Keratinocyte (primary cell): ENCODE measurements around the gene NKAP. TPM values are rescaled to one million over a fixed set of nuclear protein-coding genes. Genes with fewer than 3 reads are reported as not detected.

Experiments
- DNase-seq: peaks from one replicate; pipeline ENCODE4 v3.0.0-alpha.2; 2011; ENCODE audit warnings: low read depth, missing footprints, low spot score
- FAIRE-seq: peaks from 2 replicates; lab custom pipeline; 2011; peaks lifted over from hg19 to GRCh38; lab: Jason Lieb, UNC
- H2AFZ ChIP-seq: 2 replicates; pipeline ENCODE4 v1.6.0; 2012; ENCODE audit warnings: low read length, control low read depth, inconsistent platforms; ENCODE audit not compliant: control insufficient read depth
- H3K27ac ChIP-seq: 2 replicates; pipeline ENCODE4 v1.5.1; 2011; ENCODE audit warnings: low read length; ENCODE audit not compliant: control insufficient read depth, insufficient read depth
- H3K27me3 ChIP-seq: 3 replicates; pipeline ENCODE4 v1.6.0; 2011; ENCODE audit warnings: low read length; ENCODE audit not compliant: control insufficient read depth, insufficient read depth; ENCODE audit errors: extremely low read depth
- H3K36me3 ChIP-seq, 2 experiments: 2 replicates in 1 of 2; 3 replicates in 1 of 2; pipeline ENCODE4 v1.5.1; 2011; ENCODE audit warnings: low read length in 2 of 2, mild to moderate bottlenecking in 1 of 2; ENCODE audit not compliant: control insufficient read depth in 2 of 2, insufficient read depth in 2 of 2; ENCODE audit errors: extremely low read depth in 1 of 2
- H3K4me1 ChIP-seq: 3 replicates; pipeline ENCODE4 v1.5.1; 2011; ENCODE audit warnings: low read length; ENCODE audit not compliant: control insufficient read depth, insufficient read depth; ENCODE audit errors: extremely low read depth
- H3K4me2 ChIP-seq: 3 replicates; pipeline ENCODE4 v1.6.0; 2011; ENCODE audit warnings: low read depth, low read length; ENCODE audit not compliant: control insufficient read depth, insufficient read depth; ENCODE audit errors: extremely low read depth
- H3K4me3 ChIP-seq, 3 experiments: fragments of 200-600 bp in 1 of 3; sonication (generic) in 1 of 3; 2 replicates in 2 of 3; 3 replicates in 1 of 3; pipeline ENCODE4 v1.5.1; 2011 to 2016; ENCODE audit warnings: low read length in 3 of 3, mild to moderate bottlenecking in 3 of 3, control low read depth in 2 of 3, inconsistent platforms in 1 of 3, low read depth in 1 of 3, mixed read lengths in 1 of 3, mixed run types in 1 of 3, moderate library complexity in 1 of 3; ENCODE audit not compliant: control insufficient read depth in 2 of 3, insufficient read depth in 2 of 3; ENCODE audit errors: extremely low read depth in 1 of 3
- H3K79me2 ChIP-seq: 2 replicates; pipeline ENCODE4 v1.6.0; 2012; ENCODE audit warnings: low read length; ENCODE audit not compliant: control insufficient read depth, insufficient read depth
- H3K9ac ChIP-seq: 3 replicates; pipeline ENCODE4 v1.6.0; 2011; ENCODE audit warnings: low read length; ENCODE audit not compliant: control insufficient read depth, insufficient read depth; ENCODE audit errors: extremely low read depth
- H3K9me1 ChIP-seq: 3 replicates; pipeline ENCODE4 v1.6.0; 2011; ENCODE audit warnings: low read length; ENCODE audit not compliant: control insufficient read depth, insufficient read depth; ENCODE audit errors: extremely low read depth
- H3K9me3 ChIP-seq: 2 replicates; pipeline ENCODE4 v1.5.1; 2012; ENCODE audit warnings: low read depth, low read length; ENCODE audit not compliant: control insufficient read depth
- H4K20me1 ChIP-seq: 3 replicates; pipeline ENCODE4 v1.6.0; 2011; ENCODE audit warnings: low read length; ENCODE audit not compliant: control insufficient read depth, insufficient read depth; ENCODE audit errors: extremely low read depth
- EZH2 ChIP-seq: IDR thresholded peaks from one replicate; pipeline ENCODE4 v1.6.1; 2012; ENCODE audit warnings: inconsistent platforms, mild to moderate bottlenecking, low read length, moderate library complexity
- dilution Hi-C: fragments of 300-500 bp; cut with MboI; formaldehyde crosslinking; loops from one replicate; pipeline ENCODE4 v1.7.0; 2020; ENCODE audit warnings: low sequenced_read_pairs; ENCODE audit not compliant: extremely low pct_ligation_motif_present
- polyA plus RNA-seq, 5 experiments: library from polyadenylated mRNA; depleted of rRNA in 3 of 5; stranded (reverse) in 3 of 5; stranded (forward) in 1 of 5; unstranded in 1 of 5; fragments of >200 nt; gene quantifications; 1 replicate in 1 of 5; 2 replicates in 3 of 5; 3 replicates in 1 of 5; pipeline versions ENCODE4 v1.2.1 to v1.2.3, GENCODE V29; 2011 to 2012; ENCODE audit warnings: missing spikeins in 2 of 5, low read depth in 1 of 5, low replicate concordance in 1 of 5
- TF ChIP-seq, protein P1 (sequence below), 3 experiments: IDR thresholded peaks in 1 of 3; conservative IDR thresholded peaks in 1 of 3; optimal IDR thresholded peaks in 1 of 3; 2 replicates in 2 of 3; 3 replicates in 1 of 3; pipeline versions ENCODE3 to v1.5.1; 2011; ENCODE audit warnings: low read length in 3 of 3, mild to moderate bottlenecking in 3 of 3, moderate library complexity in 2 of 3, control low read depth in 1 of 3, inconsistent platforms in 1 of 3; ENCODE audit not compliant: insufficient read depth in 2 of 3; ENCODE audit errors: extremely low read depth in 1 of 3

Gene NKAP
- polyA plus RNA-seq, 1 donor (not counting 4 experiments of a cell fraction or from before 2014, with no cell fraction given), result 4.6 TPM

DNA sequence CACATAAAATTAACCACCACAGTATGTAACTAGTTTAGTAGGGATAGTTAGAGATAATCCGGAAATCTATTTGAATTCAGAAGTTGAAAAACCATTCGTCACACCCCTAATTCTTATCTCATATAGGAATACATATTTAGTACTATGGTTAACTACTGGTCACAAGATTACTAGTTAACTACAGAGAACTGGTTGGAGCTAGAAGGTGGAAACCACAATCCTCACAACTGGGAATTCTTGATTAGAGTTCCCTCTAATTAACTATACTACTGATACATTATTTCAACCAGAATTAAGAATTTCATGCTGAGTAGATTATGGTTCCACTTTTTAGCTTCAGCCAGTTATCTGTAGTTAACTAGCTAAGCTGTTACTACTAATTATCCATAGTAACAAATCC, 39.9 kb upstream of the NKAP start:
- Histone ChIP-seq H3K4me3 (no peak overlapping the region), H4K20me1 (no peaks in the 10 kb centered on the region), H3K36me3 (no peaks in the 10 kb centered on the region), H3K9me1 (no peaks in the 10 kb centered on the region), H3K9ac (no peak overlapping the region), H3K4me2 (no peak overlapping the region), H3K27ac (no peak overlapping the region), H3K27me3 (no peaks in the 10 kb centered on the region), H3K9me3 (no peaks in the 10 kb centered on the region), H2AFZ (no peak overlapping the region), H3K4me1 (no peaks in the 10 kb centered on the region), H3K79me2 (no peaks in the 10 kb centered on the region)
- FAIRE-seq, result no peak
- TF ChIP-seq, protein P1, sequence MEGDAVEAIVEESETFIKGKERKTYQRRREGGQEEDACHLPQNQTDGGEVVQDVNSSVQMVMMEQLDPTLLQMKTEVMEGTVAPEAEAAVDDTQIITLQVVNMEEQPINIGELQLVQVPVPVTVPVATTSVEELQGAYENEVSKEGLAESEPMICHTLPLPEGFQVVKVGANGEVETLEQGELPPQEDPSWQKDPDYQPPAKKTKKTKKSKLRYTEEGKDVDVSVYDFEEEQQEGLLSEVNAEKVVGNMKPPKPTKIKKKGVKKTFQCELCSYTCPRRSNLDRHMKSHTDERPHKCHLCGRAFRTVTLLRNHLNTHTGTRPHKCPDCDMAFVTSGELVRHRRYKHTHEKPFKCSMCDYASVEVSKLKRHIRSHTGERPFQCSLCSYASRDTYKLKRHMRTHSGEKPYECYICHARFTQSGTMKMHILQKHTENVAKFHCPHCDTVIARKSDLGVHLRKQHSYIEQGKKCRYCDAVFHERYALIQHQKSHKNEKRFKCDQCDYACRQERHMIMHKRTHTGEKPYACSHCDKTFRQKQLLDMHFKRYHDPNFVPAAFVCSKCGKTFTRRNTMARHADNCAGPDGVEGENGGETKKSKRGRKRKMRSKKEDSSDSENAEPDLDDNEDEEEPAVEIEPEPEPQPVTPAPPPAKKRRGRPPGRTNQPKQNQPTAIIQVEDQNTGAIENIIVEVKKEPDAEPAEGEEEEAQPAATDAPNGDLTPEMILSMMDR (optimal IDR thresholded peaks at IDR 0.05 in 1 of 3, IDR thresholded peaks at IDR 0.05 in 1 of 3, conservative IDR thresholded peaks at IDR 0.05 in 1 of 3; ENCODE audit: extremely low read depth in 1 of 3, insufficient read depth in 2 of 3, low read length in 3 of 3), result no peak
- no peak for TF ChIP-seq EZH2
- no peak for DNase-seq
- dilution Hi-C loops, result no loop called here

DNA sequence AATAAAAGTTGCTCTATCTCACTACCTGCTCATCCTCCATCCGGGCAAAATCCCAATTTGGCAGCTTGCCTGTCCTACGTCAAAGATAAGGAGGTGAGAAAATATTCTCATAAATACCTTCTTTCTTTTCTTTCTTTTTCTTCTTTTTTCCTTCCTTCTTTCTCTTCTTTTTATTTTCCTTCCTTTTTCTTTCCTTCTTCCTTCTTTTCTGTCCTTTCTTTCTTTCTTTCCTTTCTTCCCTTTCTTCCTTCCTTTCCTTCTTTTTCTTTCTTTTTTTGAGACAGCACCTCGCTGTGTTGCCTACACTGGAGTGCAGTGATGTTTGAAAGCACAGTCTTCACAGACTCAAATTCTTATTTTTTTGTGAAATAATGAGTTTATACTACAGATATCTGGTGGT, 38.6 kb upstream of the NKAP start:
- dilution Hi-C loops, result no loop called here

More for the DNA sequence above, 38.6 kb upstream of the NKAP start:
- Histone ChIP-seq H3K9me1 (no peaks in the 10 kb centered on the region), H3K27ac (no peak overlapping the region), H3K4me1 (no peaks in the 10 kb centered on the region), H3K4me3 (no peak overlapping the region), H3K9me3 (no peaks in the 10 kb centered on the region), H3K9ac (no peak overlapping the region), H3K27me3 (no peaks in the 10 kb centered on the region), H3K4me2 (no peak overlapping the region), H4K20me1 (no peaks in the 10 kb centered on the region), H3K36me3 (no peaks in the 10 kb centered on the region), H3K79me2 (no peaks in the 10 kb centered on the region), H2AFZ (no peak overlapping the region)
- FAIRE-seq (no peak), DNase-seq (no peak)
- TF ChIP-seq, protein P1 (optimal IDR thresholded peaks at IDR 0.05 in 1 of 3, IDR thresholded peaks at IDR 0.05 in 1 of 3, conservative IDR thresholded peaks at IDR 0.05 in 1 of 3; ENCODE audit: extremely low read depth in 1 of 3, insufficient read depth in 2 of 3, low read length in 3 of 3), result no peak
- no peak for TF ChIP-seq EZH2
